Astrocyte (in vitro differentiated cells and primary cell): ENCODE data around the gene TAL2. TPM values are rescaled to one million over a fixed set of nuclear protein-coding genes. Genes with fewer than 3 reads are reported as not detected.

Experiments
- DNase-seq: peaks from one replicate; pipeline ENCODE4 v3.0.0-alpha.2; 2010; ENCODE audit warnings: low read depth
- FAIRE-seq: peaks from 2 replicates; lab custom pipeline; 2011; peaks lifted over from hg19 to GRCh38; lab: Jason Lieb, UNC
- H2AFZ ChIP-seq: 2 replicates; pipeline ENCODE4 v1.6.0; 2012; ENCODE audit warnings: low read depth, low read length, inconsistent platforms
- H3K27ac ChIP-seq: 2 replicates; pipeline ENCODE4 v1.5.1; 2011; ENCODE audit warnings: low read depth, low read length, inconsistent platforms
- H3K27me3 ChIP-seq: 2 replicates; pipeline ENCODE4 v1.6.0; 2011; ENCODE audit warnings: low read length, inconsistent platforms; ENCODE audit not compliant: insufficient read depth
- H3K36me3 ChIP-seq: 2 replicates; pipeline ENCODE4 v1.5.1; 2011; ENCODE audit warnings: low read length, inconsistent platforms; ENCODE audit not compliant: insufficient read depth
- H3K4me1 ChIP-seq: 2 replicates; pipeline ENCODE4 v1.5.1; 2011; ENCODE audit warnings: low read length, inconsistent platforms; ENCODE audit not compliant: insufficient read depth
- H3K4me2 ChIP-seq: 2 replicates; pipeline ENCODE4 v1.6.0; 2012; ENCODE audit warnings: low read length, inconsistent platforms
- H3K4me3 ChIP-seq: 2 replicates; pipeline ENCODE4 v1.5.1; 2011; ENCODE audit warnings: low read depth, mild to moderate bottlenecking, low read length, inconsistent platforms; ENCODE audit not compliant: insufficient read depth
- H3K79me2 ChIP-seq: 2 replicates; pipeline ENCODE4 v1.6.0; 2012; ENCODE audit warnings: mild to moderate bottlenecking, low read length, inconsistent platforms; ENCODE audit not compliant: insufficient read depth
- H3K9ac ChIP-seq: 2 replicates; pipeline ENCODE4 v1.6.0; 2012; ENCODE audit warnings: mild to moderate bottlenecking, low read length, inconsistent platforms
- H3K9me3 ChIP-seq: 2 replicates; pipeline ENCODE4 v1.5.1; 2012; ENCODE audit warnings: low read depth, mild to moderate bottlenecking, low read length, inconsistent platforms; ENCODE audit not compliant: insufficient read depth
- H4K20me1 ChIP-seq: 2 replicates; pipeline ENCODE4 v1.6.0; 2012; ENCODE audit warnings: low read length, inconsistent platforms; ENCODE audit not compliant: insufficient read depth
- H3K27ac Mint-ChIP-seq: one replicate; pipeline ENCODE4 v1.8.0; 2021; ENCODE audit warnings: mild to moderate bottlenecking, mixed read lengths; ENCODE audit not compliant: unreplicated experiment
- H3K27me3 Mint-ChIP-seq: one replicate; pipeline ENCODE4 v1.8.0; 2021; ENCODE audit warnings: low read depth, mixed read lengths; ENCODE audit not compliant: unreplicated experiment
- H3K36me3 Mint-ChIP-seq: one replicate; pipeline ENCODE4 v1.8.0; 2021; ENCODE audit warnings: low read depth, mixed read lengths; ENCODE audit not compliant: unreplicated experiment
- H3K4me1 Mint-ChIP-seq: one replicate; pipeline ENCODE4 v1.8.0; 2021; ENCODE audit warnings: low read depth, mixed read lengths; ENCODE audit not compliant: unreplicated experiment
- H3K4me3 Mint-ChIP-seq: one replicate; pipeline ENCODE4 v1.8.0; 2021; ENCODE audit warnings: mild to moderate bottlenecking, moderate library complexity, mixed read lengths; ENCODE audit not compliant: unreplicated experiment
- H3K9me3 Mint-ChIP-seq: one replicate; pipeline ENCODE4 v1.8.0; 2021; ENCODE audit warnings: mild to moderate bottlenecking, mixed read lengths; ENCODE audit not compliant: unreplicated experiment
- EZH2 ChIP-seq: IDR thresholded peaks from 2 replicates; pipeline ENCODE4 v1.6.1; 2012; ENCODE audit warnings: mild to moderate bottlenecking, low read length, inconsistent platforms; ENCODE audit not compliant: insufficient read depth
- total RNA-seq: library from RNA; stranded (reverse); gene quantifications from 2 replicates; pipeline ENCODE4 v1.2.1, GENCODE V29; 2021
- TF ChIP-seq, protein P1 (sequence below): IDR thresholded peaks from 2 replicates; pipeline ENCODE4 v1.5.1; 2011; ENCODE audit warnings: low read depth, mild to moderate bottlenecking, inconsistent platforms, low read length, moderate library complexity; ENCODE audit not compliant: insufficient read depth

The TAL2 gene
- total RNA-seq, 1 donor from 2014 or later: not detected

DNA sequence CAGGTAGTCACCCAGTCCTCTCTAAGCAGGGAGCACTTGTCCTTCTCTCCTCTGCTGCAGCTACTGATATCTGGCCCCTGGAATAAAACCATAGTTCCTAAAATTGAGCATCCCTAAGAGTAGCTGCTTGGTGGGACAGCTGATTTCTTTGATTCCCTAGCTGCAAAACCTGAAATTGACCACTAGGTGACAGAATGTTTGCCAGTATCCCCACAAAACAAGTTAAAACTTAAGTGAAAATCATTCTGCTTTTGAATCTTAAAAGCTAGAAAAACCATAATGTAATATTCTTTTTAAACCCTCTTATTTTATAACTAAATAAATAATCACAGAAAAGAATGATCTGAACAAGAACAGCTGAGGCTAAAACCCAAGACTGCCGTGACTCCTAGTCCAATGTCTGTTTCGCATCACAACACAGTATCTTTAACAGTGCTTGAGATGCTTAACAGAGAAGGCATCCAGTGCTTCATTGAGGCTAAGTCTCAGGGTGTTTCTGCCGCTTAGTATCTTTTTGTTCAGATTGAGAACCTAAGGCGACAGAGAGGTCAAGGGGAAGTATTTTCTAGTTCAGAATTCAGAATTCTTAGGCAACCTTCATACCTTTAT, 24.4 kb upstream of the TAL2 start:
- Mint-ChIP-seq H3K4me1 (peaks cover 9% of the 10 kb centered on the region), H3K27ac (no peak overlapping the region), H3K4me3 (no peak overlapping the region), H3K36me3 (no peaks in the 10 kb centered on the region), H3K9me3 (peaks cover 1% of the 10 kb centered on the region), H3K27me3 (no peaks in the 10 kb centered on the region)
- DNase-seq (no peak), FAIRE-seq (no peak)
- no peaks in the 10 kb centered on the region for H3K27me3 ChIP-seq
- H3K4me1 ChIP-seq: no peaks in the 10 kb centered on the region
- H3K4me3 ChIP-seq: no peak overlapping the region
- H2AFZ ChIP-seq: no peak overlapping the region
- no peak overlapping the region for H3K27ac ChIP-seq
- H3K9ac ChIP-seq: no peak overlapping the region
- H3K36me3 ChIP-seq: no peaks in the 10 kb centered on the region
- no peaks in the 10 kb centered on the region for H4K20me1 ChIP-seq
- no peak overlapping the region for H3K4me2 ChIP-seq
- H3K79me2 ChIP-seq: no peaks in the 10 kb centered on the region
- no peaks in the 10 kb centered on the region for H3K9me3 ChIP-seq
- TF ChIP-seq, protein P1, sequence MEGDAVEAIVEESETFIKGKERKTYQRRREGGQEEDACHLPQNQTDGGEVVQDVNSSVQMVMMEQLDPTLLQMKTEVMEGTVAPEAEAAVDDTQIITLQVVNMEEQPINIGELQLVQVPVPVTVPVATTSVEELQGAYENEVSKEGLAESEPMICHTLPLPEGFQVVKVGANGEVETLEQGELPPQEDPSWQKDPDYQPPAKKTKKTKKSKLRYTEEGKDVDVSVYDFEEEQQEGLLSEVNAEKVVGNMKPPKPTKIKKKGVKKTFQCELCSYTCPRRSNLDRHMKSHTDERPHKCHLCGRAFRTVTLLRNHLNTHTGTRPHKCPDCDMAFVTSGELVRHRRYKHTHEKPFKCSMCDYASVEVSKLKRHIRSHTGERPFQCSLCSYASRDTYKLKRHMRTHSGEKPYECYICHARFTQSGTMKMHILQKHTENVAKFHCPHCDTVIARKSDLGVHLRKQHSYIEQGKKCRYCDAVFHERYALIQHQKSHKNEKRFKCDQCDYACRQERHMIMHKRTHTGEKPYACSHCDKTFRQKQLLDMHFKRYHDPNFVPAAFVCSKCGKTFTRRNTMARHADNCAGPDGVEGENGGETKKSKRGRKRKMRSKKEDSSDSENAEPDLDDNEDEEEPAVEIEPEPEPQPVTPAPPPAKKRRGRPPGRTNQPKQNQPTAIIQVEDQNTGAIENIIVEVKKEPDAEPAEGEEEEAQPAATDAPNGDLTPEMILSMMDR: peak; percentile 42
- TF ChIP-seq EZH2: no peak

DNA sequence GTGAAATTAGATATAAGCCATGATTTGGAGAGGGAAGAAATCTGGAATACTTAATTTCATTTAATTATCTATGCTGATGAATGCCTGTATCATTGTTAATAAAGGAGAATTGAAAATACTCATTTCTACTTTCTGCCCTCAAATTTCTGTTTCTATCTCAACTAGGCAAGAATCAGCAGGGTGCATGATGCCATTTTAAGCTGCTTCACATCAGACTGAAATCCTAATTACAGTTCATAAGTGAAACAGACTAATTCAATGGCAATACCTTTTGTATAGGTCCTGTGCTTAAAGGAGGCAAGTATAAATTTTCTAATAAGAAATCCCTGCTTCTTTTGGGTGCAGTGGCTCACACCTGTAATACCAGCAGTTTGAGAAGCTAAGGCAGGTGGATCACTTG, 22.3 kb upstream of the TAL2 start:
- no peaks in the 10 kb centered on the region for H3K27me3 ChIP-seq
- no peaks in the 10 kb centered on the region for H3K4me1 ChIP-seq
- FAIRE-seq (no peak), DNase-seq (no peak)
- no peak overlapping the region for H3K27ac Mint-ChIP-seq
- no peaks in the 10 kb centered on the region for H4K20me1 ChIP-seq
- no peak overlapping the region for H3K4me2 ChIP-seq
- H3K9ac ChIP-seq: no peak overlapping the region
- peaks cover 9% of the 10 kb centered on the region for H3K4me1 Mint-ChIP-seq
- H3K4me3 Mint-ChIP-seq: no peak overlapping the region
- TF ChIP-seq, protein P1: no peak
- no peak for TF ChIP-seq EZH2
- H3K79me2 ChIP-seq: no peaks in the 10 kb centered on the region
- no peaks in the 10 kb centered on the region for H3K36me3 ChIP-seq
- H3K27ac ChIP-seq: no peak overlapping the region
- peaks cover 2% of the 10 kb centered on the region for H3K9me3 Mint-ChIP-seq
- H3K36me3 Mint-ChIP-seq: no peaks in the 10 kb centered on the region
- H3K9me3 ChIP-seq: no peaks in the 10 kb centered on the region
- H3K4me3 ChIP-seq: no peak overlapping the region
- no peak overlapping the region for H2AFZ ChIP-seq
- no peaks in the 10 kb centered on the region for H3K27me3 Mint-ChIP-seq

DNA sequence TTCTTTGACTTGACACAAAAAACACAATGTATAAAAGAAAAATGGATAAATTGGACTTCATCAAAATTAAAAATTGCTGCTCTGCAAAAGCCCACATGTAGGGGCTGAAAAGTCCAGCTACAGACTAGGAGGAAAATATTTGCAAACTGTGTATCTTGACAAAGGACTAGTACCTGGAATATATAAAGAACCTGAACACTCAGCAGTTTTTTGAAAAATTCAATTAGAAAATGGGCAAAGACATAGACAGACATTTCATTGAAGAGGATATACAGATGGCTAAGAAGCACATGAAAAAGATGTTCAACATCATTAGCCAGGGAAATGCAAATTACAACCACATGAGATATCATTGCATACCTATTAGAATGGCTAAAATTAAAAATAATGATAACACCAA, 18.5 kb upstream of the TAL2 start:
- H3K4me1 ChIP-seq: no peaks in the 10 kb centered on the region
- H3K4me2 ChIP-seq: no peak overlapping the region
- Mint-ChIP-seq H3K27me3 (no peaks in the 10 kb centered on the region), H3K36me3 (no peaks in the 10 kb centered on the region), H3K27ac (no peak overlapping the region), H3K4me1 (peaks cover 2% of the 10 kb centered on the region), H3K9me3 (peaks cover 2% of the 10 kb centered on the region), H3K4me3 (no peak overlapping the region)
- no peak for TF ChIP-seq EZH2
- TF ChIP-seq, protein P1: no peak
- FAIRE-seq: no peak
- H3K9me3 ChIP-seq: no peaks in the 10 kb centered on the region
- no peaks in the 10 kb centered on the region for H3K36me3 ChIP-seq
- DNase-seq: no peak
- H3K4me3 ChIP-seq: no peak overlapping the region
- no peak overlapping the region for H3K9ac ChIP-seq
- H3K79me2 ChIP-seq: no peaks in the 10 kb centered on the region
- no peak overlapping the region for H3K27ac ChIP-seq
- no peaks in the 10 kb centered on the region for H3K27me3 ChIP-seq
- H4K20me1 ChIP-seq: no peaks in the 10 kb centered on the region
- no peak overlapping the region for H2AFZ ChIP-seq
